HEK293 (cell line): ENCODE results near the gene SLC20A1.

ENCODE experiments used
- CTCF ChIA-PET: fragments of 350-600 bp; formaldehyde crosslinking; extraction: SDS; loops from one replicate; lab custom pipeline; 2021; ENCODE audit warnings: antibody characterized with exemption; lab: Yijun Ruan, JAX
- POLR2A ChIA-PET: fragments of 300-600 bp; formaldehyde crosslinking; extraction: SDS; loops from one replicate; lab custom pipeline; 2020; ENCODE audit warnings: antibody characterized with exemption, inconsistent platforms; lab: Yijun Ruan, JAX
- H3K27ac ChIP-seq: fragments of 200-500 bp; sonication (Bioruptor generic); 2 replicates; pipeline ENCODE4 v1.5.1; 2014; ENCODE audit warnings: low read depth, low read length, control low read depth, inconsistent platforms; ENCODE audit errors: extremely low read depth
- H3K36me3 ChIP-seq, 2 experiments: fragments of 200-500 bp in 1 of 2; sonication (Bioruptor generic) in 1 of 2; 1 replicate in 1 of 2; 2 replicates in 1 of 2; pipeline ENCODE4 v1.5.1; 2014 to 2017; ENCODE audit warnings: inconsistent platforms in 2 of 2, low read length in 2 of 2; ENCODE audit not compliant: control insufficient read depth in 2 of 2, insufficient read depth in 1 of 2
- H3K4me1 ChIP-seq: fragments of 200-500 bp; sonication (Bioruptor generic); 2 replicates; pipeline ENCODE4 v1.5.1; 2014; ENCODE audit warnings: mild to moderate bottlenecking, low read length, inconsistent platforms; ENCODE audit not compliant: control insufficient read depth, insufficient read depth
- H3K4me3 ChIP-seq: 2 replicates; pipeline ENCODE4 v1.5.1; 2011; ENCODE audit warnings: low read depth, mild to moderate bottlenecking, control low read depth, low read length, moderate library complexity
- H3K9me3 ChIP-seq: fragments of 200-500 bp; sonication (Bioruptor generic); 2 replicates; pipeline ENCODE4 v1.5.1; 2014; ENCODE audit warnings: low read depth, low read length, inconsistent platforms; ENCODE audit not compliant: control insufficient read depth, insufficient read depth
- HOXC10 ChIP-seq: sonication (generic); formaldehyde crosslinking; IDR thresholded peaks from 2 replicates; pipeline ENCODE4 v1.8.1; 2023; ENCODE audit warnings: mild to moderate bottlenecking, missing genetic modification reagents
- IKZF3 ChIP-seq: fragments of 450-650 bp; IDR thresholded peaks from 2 replicates; pipeline ENCODE4 v1.5.0; 2018; ENCODE audit warnings: missing biosample characterization, mild to moderate bottlenecking, missing genetic modification characterization, moderate library complexity
- KLF1 ChIP-seq: fragments of 450-650 bp; formaldehyde crosslinking; IDR thresholded peaks from 2 replicates; pipeline ENCODE4 v1.5.1; 2016; ENCODE audit warnings: missing biosample characterization, missing genetic modification characterization
- OSR2 ChIP-seq: fragments of 450-650 bp; formaldehyde crosslinking; IDR thresholded peaks from 2 replicates; pipeline ENCODE4 v1.5.1; 2016; ENCODE audit warnings: missing biosample characterization, missing genetic modification characterization
- PRDM1 ChIP-seq: fragments of 450-650 bp; formaldehyde crosslinking; IDR thresholded peaks from 2 replicates; pipeline ENCODE4; 2016; ENCODE audit warnings: missing biosample characterization, missing genetic modification characterization
- SP3 ChIP-seq: fragments of 450-650 bp; formaldehyde crosslinking; IDR thresholded peaks from 2 replicates; pipeline ENCODE4 v1.5.1; 2016; ENCODE audit warnings: missing biosample characterization, missing genetic modification characterization
- ZBTB20 ChIP-seq: fragments of 450-650 bp; formaldehyde crosslinking; IDR thresholded peaks from 2 replicates; pipeline ENCODE4 v1.5.1; 2016; ENCODE audit warnings: missing biosample characterization, missing genetic modification characterization
- ZBTB6 ChIP-seq: fragments of 450-650 bp; formaldehyde crosslinking; IDR thresholded peaks from 2 replicates; pipeline ENCODE4 v1.5.1; 2017; ENCODE audit warnings: missing biosample characterization, missing genetic modification characterization
- ZBTB7A ChIP-seq: fragments of 450-650 bp; formaldehyde crosslinking; IDR thresholded peaks from 2 replicates; pipeline ENCODE4 v1.5.1; 2016; ENCODE audit warnings: low read depth, missing biosample characterization, missing genetic modification characterization
- ZFP41 ChIP-seq: fragments of 450-650 bp; formaldehyde crosslinking; IDR thresholded peaks from 2 replicates; pipeline ENCODE4 v1.5.1; 2016; ENCODE audit warnings: missing biosample characterization, missing genetic modification characterization, borderline replicate concordance
- ZIC2 ChIP-seq: fragments of 450-650 bp; formaldehyde crosslinking; IDR thresholded peaks from 2 replicates; pipeline ENCODE4 v1.5.1; 2016; ENCODE audit warnings: missing biosample characterization, missing genetic modification characterization
- ZNF138 ChIP-seq: fragments of 450-650 bp; formaldehyde crosslinking; IDR thresholded peaks from 2 replicates; pipeline ENCODE4 v1.5.1; 2016; ENCODE audit warnings: missing biosample characterization, missing genetic modification characterization, borderline replicate concordance
- ZNF157 ChIP-seq: fragments of 450-650 bp; formaldehyde crosslinking; IDR thresholded peaks from 2 replicates; pipeline ENCODE4 v1.5.1; 2016; ENCODE audit warnings: missing biosample characterization, missing genetic modification characterization
- ZNF2 ChIP-seq: fragments of 450-650 bp; formaldehyde crosslinking; IDR thresholded peaks from 2 replicates; pipeline ENCODE4 v1.5.1; 2016; ENCODE audit warnings: missing biosample characterization, missing genetic modification characterization
- ZNF280C ChIP-seq: fragments of 450-650 bp; formaldehyde crosslinking; IDR thresholded peaks from 2 replicates; pipeline ENCODE4 v1.5.1; 2016; ENCODE audit warnings: missing biosample characterization, missing genetic modification characterization
- ZNF362 ChIP-seq: fragments of 450-650 bp; formaldehyde crosslinking; IDR thresholded peaks from 2 replicates; pipeline ENCODE4 v1.5.1; 2016; ENCODE audit warnings: missing biosample characterization, missing genetic modification characterization
- ZNF530 ChIP-seq: fragments of 450-650 bp; formaldehyde crosslinking; IDR thresholded peaks from 2 replicates; pipeline ENCODE4 v1.5.1; 2016; ENCODE audit warnings: low read depth, missing biosample characterization, missing genetic modification characterization
- ZNF555 ChIP-seq: fragments of 450-650 bp; formaldehyde crosslinking; conservative IDR thresholded peaks from 2 replicates; pipeline ENCODE4 v1.5.1; 2017; ENCODE audit warnings: missing biosample characterization, mild to moderate bottlenecking, missing genetic modification characterization, inconsistent platforms
- ZNF639 ChIP-seq: fragments of 450-650 bp; formaldehyde crosslinking; IDR thresholded peaks from 2 replicates; pipeline ENCODE4 v1.5.1; 2016; ENCODE audit warnings: missing biosample characterization, missing genetic modification characterization
- ZNF692 ChIP-seq: fragments of 450-650 bp; formaldehyde crosslinking; IDR thresholded peaks from 2 replicates; pipeline ENCODE4 v1.5.1; 2016; ENCODE audit warnings: missing biosample characterization, missing genetic modification characterization
- ZNF701 ChIP-seq: fragments of 450-650 bp; formaldehyde crosslinking; IDR thresholded peaks from 2 replicates; pipeline ENCODE4 v1.5.1; 2016; ENCODE audit warnings: missing biosample characterization, missing genetic modification characterization
- ZNF776 ChIP-seq: fragments of 450-650 bp; formaldehyde crosslinking; IDR thresholded peaks from 2 replicates; pipeline ENCODE4 v1.5.0; 2017; ENCODE audit warnings: missing biosample characterization, missing genetic modification characterization, borderline replicate concordance
- ZSCAN4 ChIP-seq: fragments of 450-650 bp; formaldehyde crosslinking; IDR thresholded peaks from 2 replicates; pipeline ENCODE4 v1.5.1; 2017; ENCODE audit warnings: missing biosample characterization, missing genetic modification characterization

SLC20A1 gene

GRCh38 chr2:112622528-112622849, 23.2 kb upstream of the SLC20A1 start (continued):
- TF ChIP-seq IKZF3 (tag by site-specific recombination) (no peak), ZNF692 (tag by site-specific recombination) (no peak), ZNF776 (tag by site-specific recombination) (no peak), ZBTB7A (tag by site-specific recombination) (no peak), OSR2 (no peak), ZNF362 (tag by site-specific recombination) (no peak), ZNF701 (tag by site-specific recombination) (no peak), SP3 (no peak)
- TF ChIP-seq, all 188 proteins: peak for 0

- Histone ChIP-seq H3K4me1 (no peaks in the 10 kb centered on the region), H3K9me3 (no peaks in the 10 kb centered on the region), H3K4me3 (no peak overlapping the region), H3K36me3 (no peaks in the 10 kb centered on the region), H3K27ac (no peak overlapping the region)
- TF ChIP-seq PRDM1 (tag by site-specific recombination) (0 out of 2 replicates have a peak, but pooled peaks have one; percentile 7), ZNF639 (tag by site-specific recombination) (no peak), HOXC10 (CRISPR knock-in tag) (no peak), ZNF157 (tag by site-specific recombination) (no peak), KLF1 (tag by site-specific recombination) (peak; percentile 18; the same call in 1 of the 2 replicates), ZIC2 (0 out of 2 replicates have a peak, but pooled peaks have one; percentile 8)
- POLR2A ChIA-PET, result interaction anchor here (1.0 kb wide), 1 partner anchor 21 kb away, joined by 7 read pairs; the partner anchor contains the start of gene SLC20A1
- CTCF ChIA-PET, result interaction anchor here (0.6 to 13.3 kb wide), 5 partner anchors 24 to 503 kb away, joined by 3 to 204 read pairs (median 5); no protein-coding TSS in a partner anchor
Measured at GRCh38 chr2:112623913-112624777, 21.6 kb upstream of the SLC20A1 start.

- no peaks in the 10 kb centered on the region for H3K36me3 ChIP-seq
- no peaks in the 10 kb centered on the region for H3K9me3 ChIP-seq
- H3K27ac ChIP-seq, result no peak overlapping the region
- POLR2A ChIA-PET, result interaction anchor here (1.0 kb wide), 1 partner anchor 20 kb away, joined by 7 read pairs; the partner anchor contains the start of gene SLC20A1
- CTCF ChIA-PET, result interaction anchor here (0.7 to 13.3 kb wide), 23 partner anchors 10 to 335 kb away, joined by 3 to 204 read pairs (median 5); partner anchors contain the start of gene SLC20A1
- no peak overlapping the region for H3K4me3 ChIP-seq
- H3K4me1 ChIP-seq, result peaks cover 2% of the 10 kb centered on the region; the same call in 1 of the 2 replicates
- TF ChIP-seq ZBTB6 (tag by site-specific recombination) (no peak), ZNF555 (tag by site-specific recombination) (no peak), ZNF138 (no peak), ZNF2 (no peak), ZBTB20 (no peak), ZSCAN4 (tag by site-specific recombination) (no peak), ZFP41 (no peak), ZNF530 (no peak), ZNF280C (tag by site-specific recombination) (no peak)
Measured at GRCh38 chr2:112625474-112626114, 20.1 kb upstream of the SLC20A1 start.
